HG03108 (cell line): ENCODE results near the gene PHC1.
"Not testable (repeated sequence)": the region's sequence is repeated elsewhere in the genome, so short reads cannot be mapped to it uniquely, and the experiment has no call there.

ENCODE experiments used
- ATAC-seq: cut with Tn5 transposase; IDR thresholded peaks from one replicate; pipeline ENCODE4 v1.9.1; 2021; ENCODE audit warnings: moderate library complexity; ENCODE audit not compliant: unreplicated experiment

PHC1 gene

DNA sequence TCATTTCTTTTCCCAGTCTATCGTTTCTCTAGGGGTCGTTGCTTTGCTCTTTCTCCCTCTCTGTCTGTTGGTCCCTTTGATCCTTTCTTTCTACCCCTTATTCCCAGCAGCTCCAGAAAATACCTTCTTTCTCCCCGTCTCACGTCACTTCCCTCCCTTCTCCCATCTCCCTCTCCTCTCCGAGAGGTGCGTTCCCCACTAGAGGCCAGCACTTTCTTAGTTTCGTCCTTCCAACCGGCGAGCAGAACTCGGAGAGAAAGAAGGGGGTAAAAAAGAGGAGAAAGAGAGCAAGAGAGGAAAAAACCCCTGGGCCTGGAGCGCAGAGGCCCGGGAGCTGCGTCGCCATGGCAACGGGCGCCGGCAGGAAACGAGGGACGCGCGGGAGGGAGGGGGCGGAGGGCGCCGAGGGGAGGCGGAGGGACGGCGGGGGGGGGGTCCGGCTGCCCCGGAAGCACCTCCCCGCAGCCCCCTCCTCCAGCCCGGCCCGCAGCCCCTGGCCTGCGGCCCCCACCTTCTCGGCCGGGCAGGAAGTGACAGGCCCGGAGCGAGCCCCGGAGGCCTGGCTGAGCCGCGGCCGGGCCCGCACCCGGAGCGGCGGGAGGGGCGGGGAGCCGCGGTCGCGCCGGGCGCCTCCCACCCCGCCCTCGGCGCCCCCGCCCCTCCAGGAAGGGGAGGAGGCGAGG is at the start of gene PHC1:
PHC1 (plus strand) TSS at position 477 of the 683 bp plus-strand sequence. CDS start 3,169 bp downstream, outside the sequence.
- peak; percentile 62 for ATAC-seq

DNA sequence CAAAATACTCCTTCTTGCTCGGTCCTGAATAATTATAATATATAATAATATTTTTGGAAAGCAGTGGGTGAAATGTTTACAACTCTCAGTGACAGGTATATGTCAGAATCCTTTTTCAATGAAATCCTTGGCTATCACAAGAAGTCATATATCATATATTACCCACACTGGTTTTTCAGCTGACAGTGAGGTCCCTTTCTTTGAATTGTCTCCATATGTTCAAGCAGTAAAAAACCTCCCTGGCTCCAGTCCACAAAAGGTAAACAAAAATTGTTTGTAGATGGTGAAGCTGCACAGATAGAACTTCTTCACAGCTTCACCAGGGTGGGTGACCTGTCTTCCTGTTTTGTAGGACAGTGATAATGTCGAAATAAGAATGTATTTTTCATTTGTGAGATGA is 47.9 kb upstream of the PHC1 start:
- no peak for ATAC-seq

DNA sequence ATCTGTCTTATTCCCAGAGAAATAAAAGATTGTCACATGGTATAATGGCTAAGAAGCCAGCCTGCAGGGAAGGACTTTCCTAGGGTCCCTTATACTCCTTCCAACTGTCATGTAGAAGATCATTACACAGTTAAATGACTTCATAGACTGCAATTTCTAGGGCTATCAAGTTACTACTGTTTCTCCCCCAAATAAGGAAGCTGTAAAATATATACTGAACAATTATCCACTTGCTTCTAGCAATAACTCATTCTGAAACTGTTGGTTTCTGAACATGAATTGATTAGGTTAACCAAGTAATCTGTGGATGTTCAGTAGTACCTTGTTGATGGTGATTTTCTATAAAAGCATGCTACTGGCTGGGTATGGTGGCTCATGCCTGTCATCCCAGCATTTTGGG is 47.3 kb upstream of the PHC1 start:
- no peak for ATAC-seq

DNA sequence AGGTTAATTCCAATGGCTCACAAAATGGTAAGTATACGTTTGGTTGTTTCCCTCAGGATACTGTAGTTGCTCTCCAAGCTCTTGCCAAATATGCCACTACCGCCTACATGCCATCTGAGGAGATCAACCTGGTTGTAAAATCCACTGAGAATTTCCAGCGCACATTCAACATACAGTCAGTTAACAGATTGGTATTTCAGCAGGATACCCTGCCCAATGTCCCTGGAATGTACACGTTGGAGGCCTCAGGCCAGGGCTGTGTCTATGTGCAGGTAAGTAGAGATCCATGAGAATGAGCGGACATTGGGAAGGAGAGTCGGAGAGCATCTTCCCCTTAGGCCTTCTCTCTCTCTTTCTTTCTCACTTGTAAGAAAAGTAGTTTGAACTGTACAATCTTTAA is 46.5 kb upstream of the PHC1 start:
- no peak for ATAC-seq

DNA sequence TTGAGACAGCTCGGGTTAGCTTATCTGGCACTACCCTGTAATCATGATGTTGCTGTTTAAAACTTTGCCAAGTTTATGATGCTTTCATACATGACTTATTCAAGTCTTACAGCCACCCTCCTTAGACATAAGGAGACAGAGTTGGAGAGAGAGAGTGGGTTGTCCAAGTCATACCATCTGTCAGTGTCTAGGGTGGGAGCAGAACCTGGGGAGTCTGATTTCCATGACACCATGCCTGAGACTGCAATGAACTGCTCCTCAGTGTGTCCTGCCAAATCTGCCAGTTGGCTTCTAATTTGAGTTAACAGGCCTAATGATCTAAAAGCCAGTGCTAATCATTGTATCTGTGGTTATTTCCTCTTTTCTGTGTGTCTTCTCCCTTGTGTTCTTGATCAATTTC is 43.7 kb upstream of the PHC1 start:
- ATAC-seq = no peak

DNA sequence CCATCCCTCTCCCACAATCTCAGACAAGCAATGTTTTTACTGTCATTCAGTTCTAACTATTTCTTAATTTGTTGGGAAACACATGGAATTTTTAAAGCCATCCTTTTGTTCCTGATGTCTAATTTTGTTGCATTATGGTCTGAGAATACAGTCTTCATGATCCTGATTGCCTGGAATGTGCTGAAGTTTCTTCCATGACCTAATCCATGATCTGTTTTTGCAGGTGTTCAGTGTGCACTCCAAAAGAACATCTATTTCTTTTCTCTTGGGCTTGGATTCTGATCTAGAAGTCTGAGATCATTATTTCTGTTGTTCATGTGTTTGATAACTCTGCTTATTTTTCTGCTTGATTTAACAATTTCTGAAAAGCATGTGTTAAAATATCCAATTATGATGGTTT is 43.2 kb upstream of the PHC1 start:
- ATAC-seq = no peak

DNA sequence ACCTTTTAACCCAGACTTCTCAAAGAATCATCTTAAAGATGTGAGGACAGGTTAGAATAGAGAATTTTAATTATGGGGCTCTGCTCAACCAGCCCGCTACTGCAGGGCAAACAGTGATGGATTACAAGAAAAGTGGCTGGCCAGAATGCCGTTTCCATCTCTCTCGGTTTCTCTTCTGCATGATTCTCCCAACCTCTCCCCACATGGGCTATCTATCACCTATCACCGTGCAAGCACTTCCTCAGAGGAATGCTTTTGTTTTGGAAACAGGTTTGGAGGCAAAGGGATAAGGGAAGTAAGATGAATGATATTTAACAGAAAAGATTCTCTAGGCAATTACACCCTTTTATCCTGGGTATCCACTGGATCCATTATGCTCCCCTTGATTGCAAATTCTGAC is 37.4 kb upstream of the PHC1 start:
- no peak for ATAC-seq

DNA sequence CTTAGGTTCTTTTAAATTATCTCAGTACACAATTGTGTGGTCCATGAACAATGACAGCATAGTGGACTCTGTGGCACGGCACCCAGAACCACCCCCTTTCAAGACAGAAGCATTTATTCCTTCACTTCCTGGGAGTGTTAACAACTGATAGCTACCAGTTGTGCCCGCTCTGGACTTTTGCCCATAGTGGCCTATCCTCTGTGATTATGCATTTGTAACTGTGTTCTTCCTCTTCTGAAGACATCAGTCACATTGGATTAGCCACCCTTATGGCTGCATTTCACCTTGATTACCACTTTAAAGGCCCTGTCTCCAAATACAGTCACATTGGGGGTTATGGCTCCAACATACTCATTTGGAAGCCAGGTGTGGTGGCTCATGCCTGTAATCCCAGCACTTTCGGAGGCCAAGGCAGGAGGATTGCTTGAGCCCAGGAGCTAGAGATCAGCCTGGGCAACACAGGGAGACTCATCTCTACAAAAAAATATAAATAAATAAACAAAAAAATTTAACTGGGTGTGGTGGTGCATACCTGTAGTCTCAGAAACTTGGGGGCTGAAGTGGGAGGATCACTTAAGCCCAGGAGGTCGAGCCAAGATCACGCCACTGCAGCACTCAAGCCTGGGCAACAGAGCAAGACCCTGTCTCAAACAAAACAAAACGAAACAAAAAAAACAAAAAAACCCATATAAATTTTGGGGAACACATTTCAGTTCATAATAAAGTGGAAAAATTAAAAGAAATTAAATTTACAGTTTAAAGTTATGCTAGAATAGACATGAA is 27.6 kb upstream of the PHC1 start:
- ATAC-seq = no peak

DNA sequence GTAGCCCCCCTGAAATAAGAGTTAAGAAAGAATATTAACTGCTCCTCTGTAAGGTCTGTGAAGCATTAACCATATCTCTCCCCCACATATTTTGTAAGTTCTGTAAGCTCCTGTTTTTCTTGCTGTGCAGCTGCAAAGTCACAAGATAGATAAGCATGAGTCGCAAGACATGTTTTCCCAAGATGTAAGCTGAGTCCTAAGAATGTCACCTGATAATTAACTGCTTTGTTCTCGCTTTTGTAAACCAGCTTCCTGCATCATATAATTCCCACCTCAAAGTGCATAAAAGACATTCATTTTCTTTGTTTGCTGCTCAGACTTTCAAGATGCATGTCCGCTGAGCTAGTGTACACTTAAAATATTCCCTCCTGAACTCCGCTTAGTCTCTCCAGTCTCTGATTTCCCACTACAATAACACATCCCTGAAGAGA is 27.0 kb upstream of the PHC1 start:
- ATAC-seq = no peak

DNA sequence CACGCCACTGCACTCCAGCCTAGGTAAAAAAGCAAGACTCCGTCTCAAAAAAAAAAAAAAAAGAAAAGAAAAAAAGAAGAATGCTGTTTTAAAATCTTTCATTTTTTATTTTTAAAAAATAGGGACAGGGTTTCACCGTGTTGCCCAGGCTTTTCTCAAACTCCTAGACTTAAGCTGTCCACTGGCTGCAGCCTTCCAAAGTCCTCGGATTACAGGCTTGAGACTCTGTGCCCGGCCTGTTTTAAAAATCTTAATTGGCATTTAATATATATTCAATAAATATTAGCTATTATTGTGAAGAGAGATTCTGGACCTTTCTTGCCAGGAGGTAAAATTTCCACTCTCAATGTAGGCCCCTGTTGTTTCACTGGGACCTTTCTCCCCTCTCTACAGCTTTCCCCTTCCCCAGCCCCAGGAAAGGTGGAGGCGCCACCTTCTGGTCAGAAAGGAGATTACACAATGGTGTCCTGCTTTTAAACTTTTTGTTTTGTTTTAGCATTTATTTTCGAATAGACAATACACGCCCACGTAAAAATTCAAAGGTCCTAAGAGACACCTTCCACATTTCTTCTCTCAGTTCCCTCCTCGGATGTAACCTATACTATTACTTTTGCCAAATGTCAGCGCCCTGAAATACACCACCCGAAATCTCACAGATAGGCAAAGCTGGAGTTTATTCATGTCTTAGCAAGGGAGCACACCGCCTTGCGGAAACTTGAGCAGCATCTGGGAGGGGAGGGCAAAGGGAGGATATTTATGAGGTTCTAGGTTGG is 23.8 kb upstream of the PHC1 start:
- ATAC-seq = no peak

DNA sequence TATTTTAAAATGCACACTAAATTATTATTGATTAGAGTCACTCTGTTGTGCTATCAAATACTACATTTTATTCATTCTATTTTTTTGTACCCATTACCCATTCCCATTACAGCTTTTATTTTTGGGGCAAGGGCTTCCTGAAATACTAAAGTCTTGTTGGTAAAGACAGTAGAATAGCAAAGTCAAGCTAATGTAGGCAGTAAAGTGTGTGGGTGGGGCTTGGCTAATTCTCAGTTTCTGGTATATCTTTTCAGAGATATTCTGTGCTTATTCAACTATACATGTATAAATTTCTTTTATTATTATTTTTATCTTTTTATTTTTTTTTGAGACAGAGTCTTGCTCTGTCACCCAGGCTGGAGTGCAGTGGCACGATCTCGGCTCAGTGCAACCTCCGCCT is 22.3 kb upstream of the PHC1 start:
- ATAC-seq = no peak

DNA sequence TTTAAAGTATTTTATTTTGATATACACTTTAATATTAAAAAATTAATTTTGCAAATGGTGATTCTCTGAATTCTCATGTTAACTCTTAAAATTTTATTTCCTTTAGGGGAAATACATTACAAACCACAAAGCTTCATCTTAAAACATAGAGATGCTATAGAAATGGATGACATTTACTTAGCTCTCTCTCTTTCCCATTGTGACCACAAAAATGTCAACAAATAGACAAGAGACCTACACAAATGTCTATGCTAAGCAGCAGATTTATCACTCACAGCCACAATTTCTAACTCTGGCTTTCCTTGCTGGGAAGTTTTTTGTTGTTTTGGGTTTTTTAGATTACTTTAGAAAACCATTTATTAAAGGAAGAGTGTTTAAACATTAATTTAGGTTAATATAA is 19.9 kb upstream of the PHC1 start:
- ATAC-seq = no peak

DNA sequence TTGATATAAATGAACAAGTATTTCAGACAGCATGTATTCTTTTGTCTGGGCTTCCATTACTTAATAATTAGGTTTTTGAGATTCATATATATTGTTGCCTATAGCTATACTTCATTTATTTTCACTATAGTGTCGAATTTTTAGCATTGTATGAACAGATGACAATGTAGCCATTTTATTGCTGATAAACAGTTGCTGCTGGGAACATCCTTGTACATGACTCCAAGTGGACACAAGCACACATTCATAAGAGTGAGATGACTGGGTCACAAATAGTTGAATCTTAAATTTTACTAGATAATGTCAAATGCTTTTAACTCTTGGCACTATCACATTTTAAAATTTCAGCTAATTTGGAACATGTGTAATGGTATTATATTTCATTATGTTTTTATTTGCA is 19.3 kb upstream of the PHC1 start:
- ATAC-seq = no peak

DNA sequence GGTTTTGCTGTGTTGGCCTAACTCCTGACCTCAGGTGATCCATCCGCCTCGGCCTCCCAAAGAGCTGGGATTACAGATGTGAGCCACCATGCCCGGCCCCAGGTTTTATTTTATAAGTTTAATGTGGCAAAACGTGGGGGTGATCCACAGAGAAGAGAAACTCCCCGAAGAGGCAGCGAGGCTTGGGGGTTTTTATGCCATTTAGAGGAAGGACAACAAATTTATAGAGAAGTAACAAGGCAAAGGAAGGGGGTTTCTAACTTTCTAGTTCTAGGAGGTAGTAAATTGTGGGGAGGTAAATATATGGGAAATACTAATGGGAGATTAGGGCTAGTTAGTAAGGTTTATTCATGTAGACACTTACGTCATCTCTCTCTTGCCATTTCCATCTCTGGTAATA is 17.2 kb upstream of the PHC1 start:
- ATAC-seq = no peak

DNA sequence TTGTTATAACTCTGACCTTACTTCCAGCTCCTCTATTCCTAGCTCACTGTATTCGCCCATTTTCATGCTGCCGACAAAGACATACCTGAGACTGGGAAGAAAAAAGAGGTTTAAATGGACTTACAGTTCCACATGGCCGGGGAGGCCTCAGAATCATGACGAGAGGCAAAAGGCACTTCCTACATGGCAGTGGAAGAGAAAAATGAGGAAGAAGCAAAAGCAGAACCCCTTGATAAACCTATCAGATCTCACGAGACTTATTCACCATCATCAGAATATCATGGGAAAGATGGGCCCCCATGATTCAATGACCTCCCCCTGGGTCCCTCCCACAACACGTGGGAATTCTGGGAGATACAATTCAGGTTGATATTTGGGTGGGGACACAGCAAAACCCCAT is 14.5 kb upstream of the PHC1 start:
- ATAC-seq = no peak

DNA sequence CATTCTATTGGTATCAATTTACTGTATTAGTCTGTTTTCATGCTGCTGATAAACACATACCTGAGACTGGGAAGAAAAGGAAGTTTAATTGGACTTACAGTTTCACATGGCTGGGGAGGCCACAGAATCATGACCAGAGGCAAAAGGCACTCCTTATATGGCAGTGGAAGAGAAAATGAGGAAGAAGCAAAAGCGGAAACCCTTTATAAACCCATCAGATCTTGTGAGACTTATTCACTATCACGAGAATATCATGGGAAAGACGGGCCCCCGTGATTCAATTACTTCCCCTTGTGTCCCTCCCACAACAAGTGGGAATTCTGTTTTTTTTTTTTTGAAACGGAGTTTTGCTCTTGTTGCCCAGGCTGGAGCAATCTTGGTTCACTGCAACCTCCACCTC is 11.6 kb upstream of the PHC1 start:
- not testable (repeated sequence) for ATAC-seq

DNA sequence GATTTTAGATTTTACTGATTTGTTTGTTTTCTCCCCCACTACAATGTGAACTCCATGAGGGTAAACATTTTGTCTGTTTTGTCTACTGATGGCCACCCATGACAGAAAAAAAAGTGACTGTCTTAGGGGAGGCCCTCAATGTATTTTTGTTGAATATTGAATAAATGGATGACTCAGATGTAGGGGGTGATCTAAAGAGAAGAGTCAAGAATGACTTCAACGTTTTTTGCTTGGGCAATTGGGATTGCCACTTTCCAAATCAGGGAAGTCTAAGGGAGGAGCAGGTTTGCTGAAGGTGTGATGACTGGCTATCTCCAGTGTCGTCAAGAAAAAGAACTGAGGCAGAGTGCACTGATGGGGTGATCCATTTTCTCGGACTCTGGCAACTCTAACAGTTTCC is 10.7 kb upstream of the PHC1 start:
- ATAC-seq = no peak

DNA sequence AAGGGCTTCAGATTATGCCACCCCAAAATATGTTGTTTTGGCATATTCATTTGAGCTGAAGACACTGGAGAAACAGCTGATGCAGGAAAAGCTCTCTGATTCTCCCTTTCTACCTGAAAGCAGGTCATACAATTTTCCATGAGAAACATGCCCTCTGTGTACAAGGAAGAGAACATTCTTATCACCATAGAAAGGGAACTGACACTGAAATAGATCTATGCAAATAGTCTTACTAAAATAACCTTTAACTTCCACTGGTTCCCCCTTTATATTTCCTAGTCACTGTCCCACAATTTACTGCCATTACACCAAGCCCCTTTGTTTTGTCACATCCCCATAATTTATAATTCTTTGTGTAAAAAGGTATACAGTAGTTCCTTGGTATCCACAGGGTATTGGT is 9.6 kb upstream of the PHC1 start:
- ATAC-seq = no peak

DNA sequence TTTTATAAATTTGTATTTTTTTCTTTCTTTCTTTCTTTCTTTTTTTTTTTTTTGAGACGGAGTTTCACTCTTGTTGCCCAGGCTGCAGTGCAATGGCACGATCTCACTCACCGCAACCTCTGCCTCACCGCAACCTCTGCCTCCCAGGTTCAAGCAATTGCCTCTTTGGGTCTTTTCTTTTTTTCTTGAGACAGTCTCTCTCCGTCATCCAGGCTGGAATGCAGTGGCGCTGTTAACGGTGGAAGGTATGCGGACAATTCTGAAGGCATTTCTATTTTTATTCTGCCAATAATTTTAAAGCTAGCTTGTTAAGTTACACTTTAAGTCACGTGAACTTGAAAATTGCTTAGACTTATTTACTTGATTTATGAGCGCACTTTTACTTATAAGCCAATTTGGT is 8.8 kb upstream of the PHC1 start:
- ATAC-seq = no peak

DNA sequence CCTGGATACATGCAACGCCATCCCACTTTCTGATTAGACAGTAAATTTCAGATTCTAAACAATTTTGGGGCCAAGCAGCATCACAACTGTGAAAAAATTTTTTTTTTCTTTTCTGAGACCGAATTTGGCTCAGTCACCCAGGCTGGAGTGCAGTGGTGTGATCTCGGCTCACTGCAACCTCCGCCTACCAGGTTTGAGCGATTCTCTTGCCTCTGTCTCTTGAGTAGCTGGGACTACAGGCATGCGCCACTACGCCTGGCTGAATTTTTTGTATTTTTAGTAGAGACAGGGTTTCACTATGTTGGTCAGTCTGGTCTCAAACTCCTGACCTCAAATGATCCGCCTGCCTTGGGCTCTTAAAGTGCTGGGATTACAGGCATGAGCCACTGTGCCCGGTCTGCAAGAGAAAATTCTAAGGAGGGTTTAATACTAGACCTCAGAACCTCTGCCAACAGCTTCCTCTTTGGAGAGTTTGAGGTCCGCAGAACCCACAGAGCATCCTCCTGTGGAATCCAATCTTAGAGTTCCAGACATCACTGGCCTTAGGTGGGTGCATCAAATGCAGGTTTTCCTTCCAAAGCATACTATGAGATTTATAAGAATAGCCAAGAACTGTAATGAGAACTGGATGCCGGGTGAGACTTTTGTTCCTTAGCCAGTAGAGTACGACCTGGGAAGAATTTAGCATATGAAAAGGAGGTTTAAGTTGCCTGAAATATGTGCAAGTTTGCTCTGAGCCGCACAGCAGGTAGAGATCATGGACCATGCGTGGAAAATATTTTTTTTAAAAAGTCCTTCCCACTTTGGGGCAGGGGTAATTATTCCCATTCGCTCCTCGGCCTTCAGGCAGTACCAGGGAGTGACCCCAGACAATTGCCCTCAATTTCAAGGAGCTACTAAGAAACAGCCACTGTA is 7.8 kb upstream of the PHC1 start:
- no peak for ATAC-seq

DNA sequence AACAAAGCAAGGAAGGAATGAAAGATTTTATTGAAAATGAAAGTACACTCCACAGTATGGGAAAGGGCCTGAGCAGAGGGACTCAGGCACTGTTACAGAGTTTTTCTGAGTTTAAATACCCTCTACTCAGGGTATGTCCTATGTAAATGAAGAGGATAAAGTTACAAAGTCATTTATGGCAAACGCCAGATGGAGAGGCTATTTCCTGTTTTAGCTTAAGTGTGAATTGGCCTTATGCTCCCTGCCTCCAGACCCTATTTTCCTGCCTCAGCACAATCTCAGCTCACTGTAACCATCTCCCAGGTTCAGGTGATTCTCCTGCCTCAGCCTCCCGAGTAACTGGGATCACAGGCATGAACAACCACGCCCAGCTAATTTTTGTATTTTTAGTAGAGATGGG is 6.8 kb upstream of the PHC1 start:
- ATAC-seq = no peak
